Mesendoderm (in vitro differentiated cells): ENCODE results near the gene C1QTNF5.

Experiments used
- DNase-seq: peaks from one replicate; pipeline ENCODE4 v3.0.0; 2013
- H2AK5ac ChIP-seq: 2 replicates; pipeline ENCODE4 v1.6.1; 2013; ENCODE audit warnings: low read length, inconsistent platforms
- H2BK120ac ChIP-seq: 2 replicates; pipeline ENCODE4 v1.6.1; 2013; ENCODE audit warnings: low read depth, mild to moderate bottlenecking, low read length, moderate library complexity, mixed read lengths
- H2BK15ac ChIP-seq: replicated peaks from 2 replicates; pipeline ENCODE4 v1.6.1; 2013; ENCODE audit warnings: low read depth, mild to moderate bottlenecking, moderate library complexity
- H2BK5ac ChIP-seq: 2 replicates; pipeline ENCODE4 v1.6.1; 2013; ENCODE audit warnings: low read length, inconsistent platforms
- H3K18ac ChIP-seq: 2 replicates; pipeline ENCODE4 v1.6.1; 2013; ENCODE audit warnings: mild to moderate bottlenecking, low read length, mixed read lengths
- H3K23ac ChIP-seq: one replicate; pipeline ENCODE4 v1.6.1; 2013; ENCODE audit warnings: low read length
- H3K27ac ChIP-seq: 2 replicates; pipeline ENCODE4 v1.5.1; 2013; ENCODE audit warnings: low read depth, mild to moderate bottlenecking, inconsistent platforms, low read length, moderate library complexity
- H3K27me3 ChIP-seq: 2 replicates; pipeline ENCODE4 v1.6.1; 2013; ENCODE audit warnings: low read length, control low read depth, mild to moderate bottlenecking, inconsistent platforms; ENCODE audit not compliant: insufficient read depth, poor library complexity
- H3K36me3 ChIP-seq: 2 replicates; pipeline ENCODE4 v1.6.1; 2013; ENCODE audit warnings: low read length, inconsistent platforms; ENCODE audit not compliant: control insufficient read depth, insufficient read depth
- H3K4ac ChIP-seq: one replicate; pipeline ENCODE4 v1.6.1; 2013; ENCODE audit warnings: low read depth, mild to moderate bottlenecking, low read length, moderate library complexity
- H3K4me1 ChIP-seq: 2 replicates; pipeline ENCODE4 v1.6.1; 2013; ENCODE audit warnings: low read depth, low read length, inconsistent platforms; ENCODE audit not compliant: control insufficient read depth
- H3K4me2 ChIP-seq: 2 replicates; pipeline ENCODE4 v1.6.1; 2013; ENCODE audit warnings: low read length
- H3K4me3 ChIP-seq: 2 replicates; pipeline ENCODE4 v1.5.1; 2013; ENCODE audit warnings: mild to moderate bottlenecking, low read length
- H3K56ac ChIP-seq: one replicate; pipeline ENCODE4 v1.6.1; 2013; ENCODE audit warnings: low read length
- H3K79me1 ChIP-seq: 2 replicates; pipeline ENCODE4 v1.6.1; 2013; ENCODE audit warnings: low read length, inconsistent platforms
- H3K79me2 ChIP-seq: 2 replicates; pipeline ENCODE4 v1.6.1; 2013; ENCODE audit warnings: mild to moderate bottlenecking, low read length; ENCODE audit not compliant: control insufficient read depth, insufficient read depth
- H3K9ac ChIP-seq: 2 replicates; pipeline ENCODE4 v1.6.1; 2013; ENCODE audit warnings: low read length, inconsistent platforms
- H4K5ac ChIP-seq: one replicate; pipeline ENCODE4 v1.6.1; 2013; ENCODE audit warnings: low read length
- H4K8ac ChIP-seq: one replicate; pipeline ENCODE4 v1.6.1; 2013; ENCODE audit warnings: low read depth, mild to moderate bottlenecking, control low read depth, low read length, moderate library complexity
- WGBS: extraction: QIAGEN DNeasy Blood & Tissue Kit; methylation state at CpG from one replicate; pipeline ENCODE4 v1.1.7; 2013; ENCODE audit warnings: low lambda C conversion rate, missing lambda C conversion rate; ENCODE audit not compliant: insufficient coverage; ENCODE audit errors: extremely low coverage; 5-methylcytosine and 5-hydroxymethylcytosine counted together

C1QTNF5 gene

GRCh38 chr11:119361056-119361787 is 20.5 kb upstream of the C1QTNF5 start:
- H2BK5ac ChIP-seq = no peak overlapping the region
- H3K9ac ChIP-seq = no peak overlapping the region
- DNase-seq = peak; percentile 95
- H3K4ac ChIP-seq = no peak overlapping the region
- no peak overlapping the region for H2BK120ac ChIP-seq
- no peak overlapping the region for H3K4me3 ChIP-seq
- H3K79me2 ChIP-seq = no peaks in the 10 kb centered on the region
- no peak overlapping the region for H2AK5ac ChIP-seq
- H4K8ac ChIP-seq = no peak overlapping the region
- H3K56ac ChIP-seq = no peak overlapping the region
- no peak overlapping the region for H3K27ac ChIP-seq
- H3K4me1 ChIP-seq = peaks cover 8% of the 10 kb centered on the region
- WGBS = no CpG with 5 or more reads among the region's 8 CpGs
- H3K79me1 ChIP-seq = no peaks in the 10 kb centered on the region
- no peak overlapping the region for H3K23ac ChIP-seq
- no peak overlapping the region for H2BK15ac ChIP-seq
- H3K18ac ChIP-seq = no peak overlapping the region
- H3K27me3 ChIP-seq = peaks cover 7% of the 10 kb centered on the region
- no peak overlapping the region for H4K5ac ChIP-seq
- no peaks in the 10 kb centered on the region for H3K36me3 ChIP-seq
- no peak overlapping the region for H3K4me2 ChIP-seq

- Histone ChIP-seq H3K27me3 (peaks cover 5% of the 10 kb centered on the region), H3K56ac (no peak overlapping the region), H2BK15ac (no peak overlapping the region), H3K4me2 (no peak overlapping the region), H4K8ac (no peak overlapping the region), H3K79me2 (no peaks in the 10 kb centered on the region), H2BK120ac (no peak overlapping the region), H3K23ac (no peak overlapping the region), H3K79me1 (no peaks in the 10 kb centered on the region), H2AK5ac (no peak overlapping the region), H3K4ac (no peak overlapping the region), H3K27ac (no peak overlapping the region), H3K9ac (no peak overlapping the region), H3K36me3 (no peaks in the 10 kb centered on the region), H2BK5ac (no peak overlapping the region), H3K18ac (no peak overlapping the region), H3K4me3 (no peak overlapping the region), H3K4me1 (peaks cover 8% of the 10 kb centered on the region), H4K5ac (no peak overlapping the region)
- WGBS = no CpG with 5 or more reads among the region's 10 CpGs
- DNase-seq = no peak
Measured at GRCh38 chr11:119359365-119360214, 18.9 kb upstream of the C1QTNF5 start.

- no peak overlapping the region for H3K56ac ChIP-seq
- no peak for DNase-seq
- no peak overlapping the region for H3K23ac ChIP-seq
- H3K4me3 ChIP-seq = no peak overlapping the region
- no peaks in the 10 kb centered on the region for H3K79me2 ChIP-seq
- no peak overlapping the region for H3K27ac ChIP-seq
- H3K27me3 ChIP-seq = no peaks in the 10 kb centered on the region
- peak overlapping the region; percentile 2 for H3K18ac ChIP-seq
- H3K4ac ChIP-seq = no peak overlapping the region
- no peak overlapping the region for H2BK15ac ChIP-seq
- H2AK5ac ChIP-seq = no peak overlapping the region
- H3K4me2 ChIP-seq = no peak overlapping the region
- no peaks in the 10 kb centered on the region for H3K79me1 ChIP-seq
- no CpG with 5 or more reads among the region's 13 CpGs for WGBS
- H2BK5ac ChIP-seq = no peak overlapping the region
- H4K5ac ChIP-seq = no peak overlapping the region
- no peaks in the 10 kb centered on the region for H3K36me3 ChIP-seq
- peaks cover 8% of the 10 kb centered on the region for H3K4me1 ChIP-seq
- no peak overlapping the region for H2BK120ac ChIP-seq
- no peak overlapping the region for H4K8ac ChIP-seq
- H3K9ac ChIP-seq = no peak overlapping the region
Measured at GRCh38 chr11:119357074-119357473, 16.4 kb upstream of the C1QTNF5 start.

GRCh38 chr11:119356349-119357031 is 15.8 kb upstream of the C1QTNF5 start:
- DNase-seq = peak; percentile 90
- H2BK120ac ChIP-seq = no peak overlapping the region
- peak overlapping the region; percentile 48 for H2BK15ac ChIP-seq
- peak overlapping the region; percentile 94 for H3K56ac ChIP-seq
- H3K4me1 ChIP-seq = peaks cover 2% of the 10 kb centered on the region
- no peaks in the 10 kb centered on the region for H3K79me2 ChIP-seq
- H3K23ac ChIP-seq = peak overlapping the region; percentile 81
- no peak overlapping the region for H4K8ac ChIP-seq
- no peak overlapping the region for H2AK5ac ChIP-seq
- H3K27ac ChIP-seq = no peak overlapping the region
- H4K5ac ChIP-seq = no peak overlapping the region
- peak overlapping the region; percentile 47 for H2BK5ac ChIP-seq
- no peaks in the 10 kb centered on the region for H3K79me1 ChIP-seq
- peak overlapping the region; percentile 56 for H3K4ac ChIP-seq
- no peaks in the 10 kb centered on the region for H3K27me3 ChIP-seq
- peak overlapping the region; percentile 46 for H3K4me3 ChIP-seq
- H3K36me3 ChIP-seq = no peaks in the 10 kb centered on the region
- peak overlapping the region; percentile 100 for H3K4me2 ChIP-seq
- H3K18ac ChIP-seq = peak overlapping the region; percentile 89
- peak overlapping the region; percentile 93 for H3K9ac ChIP-seq
- WGBS = no CpG with 5 or more reads among the region's 54 CpGs

GRCh38 chr11:119355091-119355843 is 14.6 kb upstream of the C1QTNF5 start:
- no peaks in the 10 kb centered on the region for H3K36me3 ChIP-seq
- no peak overlapping the region for H3K4me3 ChIP-seq

More at GRCh38 chr11:119355091-119355843, 14.6 kb upstream of the C1QTNF5 start:
- Histone ChIP-seq H3K56ac (no peak overlapping the region), H3K9ac (no peak overlapping the region), H3K4me1 (no peaks in the 10 kb centered on the region), H3K79me2 (no peaks in the 10 kb centered on the region), H3K4ac (no peak overlapping the region), H2AK5ac (no peak overlapping the region), H2BK15ac (no peak overlapping the region), H4K8ac (no peak overlapping the region), H3K79me1 (no peaks in the 10 kb centered on the region), H3K4me2 (no peak overlapping the region), H3K18ac (no peak overlapping the region), H2BK5ac (no peak overlapping the region), H3K27ac (no peak overlapping the region), H4K5ac (no peak overlapping the region), H2BK120ac (no peak overlapping the region), H3K27me3 (no peaks in the 10 kb centered on the region), H3K23ac (no peak overlapping the region)
- WGBS = no CpG with 5 or more reads among the region's 9 CpGs
- no peak for DNase-seq
